WI38 (cell line): ENCODE data around the gene ERN2.

Source experiments
- H3K4me3 ChIP-seq: 2 replicates; pipeline ENCODE4 v1.5.1; 2011; ENCODE audit warnings: low read depth, mild to moderate bottlenecking, control low read depth, low read length
- TF ChIP-seq, protein P1 (sequence below): IDR thresholded peaks from 2 replicates; pipeline ENCODE4 v1.5.1; 2012; ENCODE audit warnings: low read depth, mild to moderate bottlenecking, control low read depth, low read length

ERN2 gene

DNA sequence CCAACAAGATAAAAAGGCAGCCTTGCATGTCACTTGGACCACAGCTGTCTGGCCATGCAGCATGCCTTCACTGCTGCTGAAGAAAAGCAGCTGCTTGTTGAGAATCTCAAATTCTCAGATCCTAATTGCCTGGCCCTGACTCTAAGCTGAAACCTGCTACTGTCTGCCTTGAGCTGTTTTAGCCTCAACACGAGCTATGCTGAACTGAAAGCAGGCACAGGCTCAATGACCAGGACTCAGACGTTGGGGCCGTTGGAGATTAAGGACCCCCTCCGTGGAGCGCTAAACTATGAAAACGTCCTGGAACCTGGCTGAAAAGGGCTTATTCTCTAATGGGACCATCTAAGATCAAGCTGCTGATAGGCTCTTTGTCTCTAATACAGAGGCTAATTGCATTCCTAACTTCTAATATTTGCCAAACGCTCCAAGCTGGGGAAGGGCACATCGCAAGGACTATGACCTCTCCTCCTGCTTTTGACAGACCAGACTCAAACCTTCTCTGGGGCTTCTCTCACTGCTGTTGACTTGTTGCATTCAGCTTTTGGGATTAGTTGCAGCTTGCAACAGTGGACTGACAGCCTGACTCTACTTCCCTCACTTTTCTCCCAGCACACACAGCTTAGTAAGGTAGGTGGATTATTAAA is 38.9 kb downstream of the ERN2 start:
- TF ChIP-seq, protein P1, sequence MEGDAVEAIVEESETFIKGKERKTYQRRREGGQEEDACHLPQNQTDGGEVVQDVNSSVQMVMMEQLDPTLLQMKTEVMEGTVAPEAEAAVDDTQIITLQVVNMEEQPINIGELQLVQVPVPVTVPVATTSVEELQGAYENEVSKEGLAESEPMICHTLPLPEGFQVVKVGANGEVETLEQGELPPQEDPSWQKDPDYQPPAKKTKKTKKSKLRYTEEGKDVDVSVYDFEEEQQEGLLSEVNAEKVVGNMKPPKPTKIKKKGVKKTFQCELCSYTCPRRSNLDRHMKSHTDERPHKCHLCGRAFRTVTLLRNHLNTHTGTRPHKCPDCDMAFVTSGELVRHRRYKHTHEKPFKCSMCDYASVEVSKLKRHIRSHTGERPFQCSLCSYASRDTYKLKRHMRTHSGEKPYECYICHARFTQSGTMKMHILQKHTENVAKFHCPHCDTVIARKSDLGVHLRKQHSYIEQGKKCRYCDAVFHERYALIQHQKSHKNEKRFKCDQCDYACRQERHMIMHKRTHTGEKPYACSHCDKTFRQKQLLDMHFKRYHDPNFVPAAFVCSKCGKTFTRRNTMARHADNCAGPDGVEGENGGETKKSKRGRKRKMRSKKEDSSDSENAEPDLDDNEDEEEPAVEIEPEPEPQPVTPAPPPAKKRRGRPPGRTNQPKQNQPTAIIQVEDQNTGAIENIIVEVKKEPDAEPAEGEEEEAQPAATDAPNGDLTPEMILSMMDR: no peak
- H3K4me3 ChIP-seq: no peak overlapping the region

DNA sequence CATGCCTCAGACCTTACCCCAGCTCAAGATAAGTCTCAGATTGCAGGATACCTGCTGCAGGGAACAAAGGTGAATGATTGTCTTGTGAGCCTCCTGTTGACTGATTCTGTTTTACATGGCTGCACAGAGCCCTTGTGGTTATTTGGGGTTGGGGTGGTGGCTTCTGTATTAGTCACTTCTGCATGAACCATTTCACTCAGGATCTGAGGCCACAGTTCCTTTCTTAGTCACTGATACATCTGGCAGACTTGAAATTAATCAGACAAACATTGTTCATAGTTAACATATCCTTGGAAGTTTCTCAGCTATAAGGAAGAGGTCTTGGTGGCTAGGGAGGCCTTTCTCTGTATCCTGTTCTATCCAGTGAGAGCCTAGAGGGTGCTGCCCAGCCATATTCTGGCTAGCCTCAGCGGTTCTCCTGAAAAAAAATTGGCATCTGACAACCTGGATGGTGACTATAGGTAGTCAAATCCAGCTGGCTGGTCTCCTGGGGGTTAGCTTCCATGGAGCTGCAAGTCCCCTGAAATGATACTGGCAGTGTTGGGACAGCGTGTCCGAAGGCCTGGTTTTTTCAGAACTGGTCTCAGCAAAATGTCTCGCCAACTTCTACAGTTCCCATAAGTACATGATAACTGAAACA is 42.8 kb downstream of the ERN2 start:
- no peak overlapping the region for H3K4me3 ChIP-seq
- TF ChIP-seq, protein P1: no peak

GRCh38 chr16:23668873-23669272 is 44.1 kb downstream of the ERN2 start:
- H3K4me3 ChIP-seq: no peak overlapping the region
- TF ChIP-seq, protein P1: no peak

DNA sequence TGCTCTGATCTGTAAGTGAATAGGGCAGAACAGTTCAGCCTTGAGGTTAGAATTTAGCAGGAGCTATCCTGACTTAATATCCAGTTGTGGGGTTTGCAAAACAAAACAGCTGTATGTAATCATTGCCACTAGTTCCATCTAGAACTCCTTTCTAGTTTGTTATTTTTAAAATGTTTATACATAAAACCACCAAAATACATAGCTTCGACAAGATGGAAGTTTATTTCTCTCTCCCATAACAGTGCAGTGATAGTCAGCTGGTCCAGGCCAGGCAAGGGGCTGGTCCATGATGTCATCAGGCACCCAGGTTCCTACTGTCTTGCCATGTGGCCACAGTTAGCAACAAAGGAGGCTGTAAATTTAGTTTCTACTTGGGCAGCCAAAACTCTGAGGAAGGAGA is 44.8 kb downstream of the ERN2 start:
- TF ChIP-seq, protein P1: no peak
- no peak overlapping the region for H3K4me3 ChIP-seq

DNA sequence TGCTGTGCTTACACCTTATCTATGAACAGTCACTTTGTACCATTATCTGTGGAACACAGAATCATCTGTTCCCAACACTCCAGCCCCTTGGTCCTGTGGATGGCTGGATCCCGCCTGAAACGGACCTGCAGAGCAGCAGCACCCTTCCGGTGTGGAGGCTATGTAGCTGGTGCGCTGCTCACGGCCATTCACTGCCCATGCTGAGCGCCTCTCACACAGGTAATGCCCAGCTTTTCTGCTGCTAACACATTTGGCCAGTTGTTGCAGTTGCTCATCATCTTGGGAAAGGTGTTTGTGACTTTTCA is 45.7 kb downstream of the ERN2 start:
- TF ChIP-seq, protein P1: no peak

DNA sequence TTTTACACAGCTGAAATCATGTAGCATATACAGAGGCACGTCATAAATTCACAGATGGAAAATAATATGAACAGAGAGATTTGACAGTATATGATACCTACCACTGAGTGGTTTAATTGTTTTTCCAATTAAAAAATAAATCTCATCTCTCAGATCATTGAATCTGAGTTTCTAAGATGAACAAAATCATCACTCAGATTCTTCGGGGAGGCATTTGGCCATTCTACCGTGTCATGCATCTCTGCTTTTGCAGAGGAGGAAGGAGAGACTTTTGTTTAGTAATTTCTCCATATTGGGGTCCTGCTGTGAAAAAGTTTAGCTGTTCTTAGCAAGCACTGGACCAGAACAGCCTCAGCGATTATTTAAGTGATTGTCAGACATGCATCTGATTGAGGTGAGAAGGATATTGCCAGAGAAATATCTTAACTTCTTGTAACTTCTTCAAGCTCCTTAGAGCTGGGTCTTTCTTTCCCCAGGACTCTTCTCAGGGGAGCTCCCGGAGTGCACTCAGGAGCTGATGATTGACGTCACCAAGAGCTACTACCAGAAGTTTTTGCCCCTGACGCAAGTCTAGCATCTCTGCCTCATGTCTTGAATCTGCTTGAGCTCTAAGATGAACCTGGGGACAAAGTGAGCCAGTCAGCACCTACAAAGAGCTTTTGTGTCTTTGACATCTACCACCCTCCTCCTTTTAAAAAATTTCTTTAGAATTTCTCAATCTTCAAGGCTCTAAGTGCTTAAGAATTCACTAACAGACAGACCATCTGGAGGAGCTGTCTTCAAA is 46.3 kb downstream of the ERN2 start:
- TF ChIP-seq, protein P1: no peak
- no peak overlapping the region for H3K4me3 ChIP-seq

More for the DNA sequence above, 45.7 kb downstream of the ERN2 start:
- no peak overlapping the region for H3K4me3 ChIP-seq

- no peak overlapping the region for H3K4me3 ChIP-seq
- TF ChIP-seq, protein P1: no peak
These were observed 49.1 kb downstream of the ERN2 start for GRCh38 chr16:23663918-23664317.
